T-helper 2 cell treated with Interferon-gamma antibody and Interleukin-4, amounts not matched to agents 5 μg/mL and 100 μg/mL, for 36 hours (primary cell): Measurements from ENCODE around the gene COL23A1.

Experiments
- DNase-seq: peaks from one replicate; pipeline ENCODE4 v3.0.0; 2021; ENCODE audit warnings: low spot score
- H3K27ac Mint-ChIP-seq: one replicate; pipeline ENCODE4 v1.8.0; 2021; ENCODE audit warnings: mild to moderate bottlenecking, mixed read lengths
- H3K27me3 Mint-ChIP-seq: one replicate; pipeline ENCODE4 v1.8.0; 2021; ENCODE audit warnings: low read depth, mixed read lengths
- H3K36me3 Mint-ChIP-seq: one replicate; pipeline ENCODE4 v1.8.0; 2021; ENCODE audit warnings: low read depth, mixed read lengths
- H3K4me1 Mint-ChIP-seq: one replicate; pipeline ENCODE4 v1.8.0; 2021; ENCODE audit warnings: low read depth, mixed read lengths
- H3K4me3 Mint-ChIP-seq: one replicate; pipeline ENCODE4 v1.8.0; 2022; ENCODE audit warnings: mild to moderate bottlenecking, moderate library complexity, mixed read lengths
- H3K9me3 Mint-ChIP-seq: one replicate; pipeline ENCODE4 v1.8.0; 2021; ENCODE audit warnings: mixed read lengths

Gene COL23A1

DNA sequence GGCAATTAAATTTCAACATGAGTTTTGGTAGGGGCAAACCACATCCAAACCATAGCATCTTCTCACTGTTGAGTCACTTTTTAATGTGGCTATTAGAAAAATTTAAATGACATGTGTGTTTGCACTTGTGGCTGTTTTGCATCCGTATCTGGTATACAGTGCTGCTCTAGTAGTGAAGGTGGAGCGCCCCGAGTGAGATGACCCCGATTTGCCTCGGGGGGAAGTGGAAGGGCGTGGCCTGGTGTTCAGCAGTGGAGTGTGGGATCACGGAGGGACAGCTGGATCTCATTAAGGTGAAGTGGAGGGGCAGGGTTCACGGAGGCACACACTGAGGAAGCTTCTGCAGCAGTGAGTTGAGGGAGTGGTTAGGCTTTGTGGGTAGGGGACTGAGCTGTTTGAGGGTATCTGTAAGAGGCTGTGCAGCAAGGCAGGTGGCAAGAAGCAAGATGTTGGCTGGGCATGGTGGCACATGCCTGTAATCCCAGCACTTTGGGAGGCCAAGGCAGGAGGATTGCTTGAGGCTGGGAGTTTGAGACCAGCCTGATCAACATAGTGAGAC, 396.9 kb downstream of the COL23A1 start:
- H3K4me1 Mint-ChIP-seq, result peaks cover 10% of the 10 kb centered on the region
- no peaks in the 10 kb centered on the region for H3K9me3 Mint-ChIP-seq
- H3K27ac Mint-ChIP-seq, result no peak overlapping the region
- H3K27me3 Mint-ChIP-seq, result peaks cover 24% of the 10 kb centered on the region
- DNase-seq, result no peak
- no peak overlapping the region for H3K4me3 Mint-ChIP-seq
- no peaks in the 10 kb centered on the region for H3K36me3 Mint-ChIP-seq

DNA sequence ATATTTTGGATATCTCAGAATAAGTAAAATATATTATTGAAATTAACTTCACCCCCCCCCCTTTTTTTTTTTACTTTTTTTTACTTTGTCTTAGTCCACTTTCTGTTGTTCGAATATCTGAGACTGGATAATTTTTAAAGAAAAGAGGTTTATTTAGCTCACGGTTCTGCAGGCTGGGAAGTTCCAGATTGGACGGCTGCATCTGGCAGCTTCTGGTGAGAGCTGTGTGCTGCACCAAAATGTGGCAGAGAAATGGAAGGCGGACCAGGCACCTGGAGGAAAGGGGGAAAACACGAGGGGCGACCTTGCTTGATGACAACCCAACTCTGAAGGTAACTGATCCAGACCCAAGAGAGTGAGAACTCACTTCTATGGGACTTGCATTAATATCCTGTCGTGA, 397.4 kb downstream of the COL23A1 start:
- H3K27ac Mint-ChIP-seq, result no peak overlapping the region
- peaks cover 10% of the 10 kb centered on the region for H3K4me1 Mint-ChIP-seq
- H3K36me3 Mint-ChIP-seq, result no peaks in the 10 kb centered on the region
- H3K27me3 Mint-ChIP-seq, result peaks cover 24% of the 10 kb centered on the region
- H3K4me3 Mint-ChIP-seq, result no peak overlapping the region
- DNase-seq, result no peak
- no peaks in the 10 kb centered on the region for H3K9me3 Mint-ChIP-seq

DNA sequence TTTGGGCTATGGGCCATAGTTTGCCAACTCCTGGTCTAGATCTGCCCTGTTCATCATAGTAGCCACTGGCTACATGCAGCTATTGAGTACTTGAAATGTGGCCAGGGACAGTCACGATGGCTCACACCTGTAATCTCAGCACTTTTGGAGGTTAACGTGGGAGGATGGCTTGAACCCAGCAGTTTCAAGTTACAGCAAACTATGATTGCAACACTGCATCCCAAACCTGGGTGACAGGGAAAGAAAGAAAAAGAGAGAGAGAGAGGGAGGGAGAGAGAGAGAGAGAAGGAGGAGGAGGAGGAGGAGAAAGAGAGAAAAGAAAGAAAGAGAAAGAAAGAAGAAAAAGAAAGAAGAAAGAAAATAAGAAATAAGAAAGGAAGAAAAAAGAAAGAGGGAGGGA, 397.9 kb downstream of the COL23A1 start:
- Mint-ChIP-seq H3K4me1 (peaks cover 10% of the 10 kb centered on the region), H3K27ac (no peak overlapping the region)

DNA sequence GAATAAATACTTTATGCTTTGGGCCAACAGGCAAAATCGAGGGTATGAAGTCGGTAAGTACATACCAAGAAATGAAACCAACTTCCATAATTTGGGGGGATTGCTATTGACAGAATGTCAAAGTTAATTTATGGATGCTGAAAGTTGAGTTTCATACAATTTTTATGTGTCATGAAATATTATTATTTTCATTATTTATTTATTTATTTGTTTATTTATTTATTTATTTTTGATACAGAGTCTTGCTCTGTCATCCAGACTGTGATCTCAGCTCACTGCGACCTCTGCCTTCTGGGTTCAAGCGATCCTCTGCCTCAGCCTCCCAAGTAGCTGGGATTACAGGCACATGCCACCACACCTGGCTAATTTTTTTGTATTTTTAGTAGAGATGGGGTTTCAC, 398.5 kb downstream of the COL23A1 start:
- no peaks in the 10 kb centered on the region for H3K36me3 Mint-ChIP-seq
- DNase-seq, result no peak

More for the DNA sequence above, 397.9 kb downstream of the COL23A1 start:
- no peak overlapping the region for H3K4me3 Mint-ChIP-seq
- H3K27me3 Mint-ChIP-seq, result peaks cover 24% of the 10 kb centered on the region
- DNase-seq, result no peak
- no peaks in the 10 kb centered on the region for H3K36me3 Mint-ChIP-seq
- no peaks in the 10 kb centered on the region for H3K9me3 Mint-ChIP-seq

DNA sequence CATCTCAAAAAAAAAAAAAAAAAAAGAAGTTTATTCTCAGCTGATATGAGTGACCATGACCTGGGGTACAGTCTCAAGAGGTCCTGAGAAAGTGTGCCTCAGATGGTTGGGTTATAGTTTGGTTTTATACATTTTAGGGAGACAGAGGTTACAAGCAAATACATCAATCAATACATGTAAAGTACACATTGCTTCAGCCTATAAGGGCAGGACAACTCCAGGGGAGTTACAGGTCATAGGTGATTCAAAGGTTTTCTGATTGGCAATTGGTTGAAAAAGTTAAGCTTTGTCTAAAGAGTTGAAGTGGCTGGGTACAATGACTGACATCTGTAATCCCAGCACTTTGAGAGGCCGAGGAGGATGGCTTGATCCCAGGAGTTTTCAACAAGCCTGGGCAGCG, 400.8 kb downstream of the COL23A1 start:
- Mint-ChIP-seq H3K9me3 (no peaks in the 10 kb centered on the region), H3K4me1 (peaks cover 9% of the 10 kb centered on the region), H3K27me3 (peaks cover 17% of the 10 kb centered on the region), H3K4me3 (no peak overlapping the region), H3K36me3 (no peaks in the 10 kb centered on the region), H3K27ac (no peak overlapping the region)
- DNase-seq, result no peak

More for the DNA sequence above, 398.5 kb downstream of the COL23A1 start:
- Mint-ChIP-seq H3K9me3 (no peaks in the 10 kb centered on the region), H3K4me3 (no peak overlapping the region), H3K4me1 (peaks cover 10% of the 10 kb centered on the region), H3K27ac (no peak overlapping the region), H3K27me3 (peaks cover 24% of the 10 kb centered on the region)
